SU-DHL-6 (cell line): ENCODE results near the gene VSTM5.

Experiments used
- H2AFZ ChIP-seq: fragments of 200-600 bp; sonication (generic); 2 replicates; pipeline ENCODE4 v1.6.1; 2014; ENCODE audit warnings: low read depth, mild to moderate bottlenecking, moderate library complexity, mixed read lengths, antibody characterized with exemption, low read length; ENCODE audit not compliant: severe bottlenecking
- H3F3A ChIP-seq: fragments of 200-600 bp; shearing (Covaris generic); 2 replicates; pipeline ENCODE4 v1.6.0; 2016; ENCODE audit warnings: antibody characterized with exemption, mild to moderate bottlenecking; ENCODE audit not compliant: insufficient read depth
- H3K27ac ChIP-seq: fragments of 200-600 bp; sonication (generic); 2 replicates; pipeline ENCODE4 v1.5.1; 2016; ENCODE audit warnings: low read depth, mild to moderate bottlenecking, low read length, moderate library complexity, mixed read lengths
- H3K27me3 ChIP-seq: fragments of 200-600 bp; sonication (generic), shearing (Covaris generic); 2 replicates; pipeline ENCODE4 v1.6.0; 2014; ENCODE audit warnings: mild to moderate bottlenecking, low read length
- H3K36me3 ChIP-seq: fragments of 200-600 bp; sonication (generic); 2 replicates; pipeline ENCODE4 v1.6.1; 2014; ENCODE audit warnings: mild to moderate bottlenecking, low read length, mixed read lengths
- H3K4me2 ChIP-seq: fragments of 300-600, 200-600 bp; shearing (Covaris generic), sonication (generic); 2 replicates; pipeline ENCODE4 v1.6.0; 2014; ENCODE audit warnings: low read length, low read depth, mild to moderate bottlenecking; ENCODE audit not compliant: poor library complexity, severe bottlenecking
- H3K4me3 ChIP-seq: fragments of 200-600 bp; sonication (generic); 2 replicates; pipeline ENCODE4 v1.5.1; 2014; ENCODE audit warnings: antibody characterized with exemption, low read length, mild to moderate bottlenecking, mixed read lengths; ENCODE audit not compliant: insufficient read depth, poor library complexity, severe bottlenecking
- H3K79me2 ChIP-seq: fragments of 200-600 bp; sonication (generic); 2 replicates; pipeline ENCODE4 v1.6.1; 2014; ENCODE audit warnings: mild to moderate bottlenecking, low read length, moderate library complexity; ENCODE audit not compliant: insufficient read depth
- H3K9ac ChIP-seq: fragments of 200-600 bp; sonication (generic); 2 replicates; pipeline ENCODE4 v1.7.0; 2014; ENCODE audit warnings: mild to moderate bottlenecking, low read length
- H3K9me2 ChIP-seq: fragments of 200-600 bp; sonication (generic); replicated peaks from 2 replicates; pipeline ENCODE4 v1.6.1; 2014; ENCODE audit warnings: low read length; ENCODE audit not compliant: insufficient read depth
- H3K9me3 ChIP-seq: fragments of 200-600 bp; sonication (generic); 2 replicates; pipeline ENCODE4 v1.6.1; 2014; ENCODE audit warnings: low read length, mixed read lengths; ENCODE audit not compliant: insufficient read depth
- H4K20me1 ChIP-seq: fragments of 200-600 bp; sonication (generic); 2 replicates; pipeline ENCODE4 v1.6.1; 2014; ENCODE audit warnings: low read depth, mild to moderate bottlenecking, antibody characterized with exemption, low read length, moderate library complexity, mixed read lengths
- EZH2phosphoT487 ChIP-seq: fragments of 200-600 bp; sonication (generic), shearing (Covaris generic); conservative IDR thresholded peaks from 2 replicates; pipeline ENCODE4 v1.6.1; 2018; ENCODE audit warnings: mild to moderate bottlenecking, antibody characterized with exemption, low read length, moderate library complexity, mixed read lengths
- TF ChIP-seq, protein P1 (sequence below): fragments of 200-600 bp; sonication (generic); IDR thresholded peaks from one replicate; pipeline ENCODE4 v1.5.1; 2017; ENCODE audit warnings: antibody characterized with exemption, mild to moderate bottlenecking, low read length, moderate library complexity; ENCODE audit not compliant: insufficient read depth, poor library complexity, severe bottlenecking

VSTM5 gene

DNA sequence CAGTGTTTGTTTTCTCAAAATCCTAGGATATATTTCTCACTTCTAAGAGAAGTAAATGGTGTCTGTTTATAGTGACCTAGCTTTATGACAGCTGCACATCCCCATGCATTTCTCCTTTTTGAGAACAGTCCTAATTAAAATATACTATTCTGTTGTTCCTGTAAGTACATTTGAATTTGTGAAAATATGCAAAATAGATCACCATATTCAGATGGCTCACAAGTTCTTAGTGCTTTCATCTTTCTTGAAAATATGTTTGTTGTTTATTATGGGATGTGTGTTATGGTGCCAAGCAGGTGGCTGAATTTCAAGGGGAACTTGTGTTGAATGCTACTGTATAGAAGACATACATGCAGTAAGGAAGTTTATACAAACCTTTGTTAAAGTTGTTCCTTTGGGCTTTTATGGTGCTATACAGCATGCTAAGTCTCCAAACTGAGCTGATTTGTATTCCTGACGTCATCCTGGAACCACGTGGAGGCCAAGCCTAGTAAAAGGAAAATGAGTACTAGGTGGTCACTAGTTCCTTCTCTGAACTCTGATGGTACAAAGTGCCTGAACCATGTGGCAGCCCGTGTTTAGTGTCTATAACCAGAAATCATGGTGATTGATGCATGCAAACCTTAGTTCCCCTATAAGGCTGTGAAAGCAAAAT, 7.8 kb upstream of the VSTM5 start:
- Histone ChIP-seq H3K27me3 (no peaks in the 10 kb centered on the region), H3F3A (no peaks in the 10 kb centered on the region), H3K9ac (no peak overlapping the region), H3K4me3 (no peak overlapping the region), H3K4me2 (no peak overlapping the region), H3K9me2 (no peaks in the 10 kb centered on the region), H4K20me1 (no peaks in the 10 kb centered on the region), H3K27ac (no peak overlapping the region), H3K79me2 (no peaks in the 10 kb centered on the region), H3K36me3 (no peaks in the 10 kb centered on the region), H3K9me3 (no peaks in the 10 kb centered on the region), H2AFZ (no peak overlapping the region)
- no peak for TF ChIP-seq EZH2phosphoT487
- TF ChIP-seq, protein P1, sequence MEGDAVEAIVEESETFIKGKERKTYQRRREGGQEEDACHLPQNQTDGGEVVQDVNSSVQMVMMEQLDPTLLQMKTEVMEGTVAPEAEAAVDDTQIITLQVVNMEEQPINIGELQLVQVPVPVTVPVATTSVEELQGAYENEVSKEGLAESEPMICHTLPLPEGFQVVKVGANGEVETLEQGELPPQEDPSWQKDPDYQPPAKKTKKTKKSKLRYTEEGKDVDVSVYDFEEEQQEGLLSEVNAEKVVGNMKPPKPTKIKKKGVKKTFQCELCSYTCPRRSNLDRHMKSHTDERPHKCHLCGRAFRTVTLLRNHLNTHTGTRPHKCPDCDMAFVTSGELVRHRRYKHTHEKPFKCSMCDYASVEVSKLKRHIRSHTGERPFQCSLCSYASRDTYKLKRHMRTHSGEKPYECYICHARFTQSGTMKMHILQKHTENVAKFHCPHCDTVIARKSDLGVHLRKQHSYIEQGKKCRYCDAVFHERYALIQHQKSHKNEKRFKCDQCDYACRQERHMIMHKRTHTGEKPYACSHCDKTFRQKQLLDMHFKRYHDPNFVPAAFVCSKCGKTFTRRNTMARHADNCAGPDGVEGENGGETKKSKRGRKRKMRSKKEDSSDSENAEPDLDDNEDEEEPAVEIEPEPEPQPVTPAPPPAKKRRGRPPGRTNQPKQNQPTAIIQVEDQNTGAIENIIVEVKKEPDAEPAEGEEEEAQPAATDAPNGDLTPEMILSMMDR = no peak

DNA sequence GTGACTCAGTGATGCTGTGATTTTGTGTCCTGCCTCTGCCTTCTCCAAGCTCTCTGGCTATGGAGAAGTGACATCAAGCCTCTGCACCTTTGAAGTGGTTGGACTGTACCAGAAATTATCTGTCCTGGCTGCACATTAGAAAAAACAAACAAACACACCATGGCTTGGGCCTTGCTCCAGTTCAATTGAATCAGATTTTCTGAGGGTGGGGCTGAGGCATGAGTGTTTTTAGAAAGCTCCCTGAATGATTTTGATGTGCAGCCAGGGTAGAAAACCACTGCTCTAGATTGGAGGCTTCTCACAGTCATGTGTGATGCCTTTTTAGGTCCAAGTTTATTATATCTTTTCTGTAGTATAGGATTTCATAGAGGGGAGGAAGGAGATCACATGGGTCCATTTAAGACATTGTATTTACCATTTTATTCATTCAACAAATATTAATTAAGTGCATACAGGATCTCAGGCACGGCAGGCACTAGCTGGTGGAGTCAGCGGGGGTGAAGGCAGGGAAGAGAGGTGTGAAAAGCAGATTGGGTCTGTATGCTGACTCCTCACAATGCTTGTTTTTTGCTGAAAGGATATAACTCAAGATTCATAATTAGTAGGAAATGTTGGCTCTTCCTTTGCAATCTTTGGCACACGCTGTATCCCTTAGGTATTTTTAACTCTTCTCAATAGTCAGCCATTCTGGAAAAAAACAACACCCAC, 7.1 kb upstream of the VSTM5 start:
- no peak for TF ChIP-seq EZH2phosphoT487
- TF ChIP-seq, protein P1 = no peak
- no peak overlapping the region for H3K4me2 ChIP-seq
- H3K9me2 ChIP-seq = no peaks in the 10 kb centered on the region
- no peaks in the 10 kb centered on the region for H3K27me3 ChIP-seq
- H3K36me3 ChIP-seq = no peaks in the 10 kb centered on the region
- no peak overlapping the region for H2AFZ ChIP-seq
- no peaks in the 10 kb centered on the region for H3K9me3 ChIP-seq
- H3K9ac ChIP-seq = no peak overlapping the region
- no peak overlapping the region for H3K4me3 ChIP-seq
- H3K79me2 ChIP-seq = no peaks in the 10 kb centered on the region
- no peaks in the 10 kb centered on the region for H3F3A ChIP-seq
- H3K27ac ChIP-seq = no peak overlapping the region
- no peaks in the 10 kb centered on the region for H4K20me1 ChIP-seq

DNA sequence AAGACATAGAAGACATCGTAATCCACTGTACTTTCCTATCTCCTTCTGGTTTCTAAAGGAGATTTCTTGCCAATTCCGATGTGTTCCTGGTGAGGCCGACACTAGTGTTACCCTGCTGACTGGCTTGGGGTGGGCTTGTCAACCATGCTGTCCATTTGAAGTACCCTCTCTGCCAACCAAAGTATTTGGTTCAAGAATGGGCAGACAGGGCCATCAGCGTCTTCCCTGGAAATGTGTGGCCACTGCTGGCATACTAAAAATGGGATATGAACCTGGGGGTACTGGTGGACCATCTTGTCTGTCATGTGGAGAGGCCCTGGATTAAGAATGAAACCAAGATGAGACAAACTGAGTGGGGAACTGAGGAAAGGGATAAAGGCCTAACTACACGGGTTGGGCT, 1.8 kb upstream of the VSTM5 start:
- Histone ChIP-seq H3K9me3 (no peaks in the 10 kb centered on the region), H3K9ac (no peak overlapping the region), H3K4me3 (no peak overlapping the region), H3K27ac (no peak overlapping the region), H3K36me3 (no peaks in the 10 kb centered on the region), H3F3A (no peaks in the 10 kb centered on the region), H3K4me2 (no peak overlapping the region), H3K79me2 (no peaks in the 10 kb centered on the region), H4K20me1 (no peaks in the 10 kb centered on the region), H3K9me2 (no peaks in the 10 kb centered on the region), H3K27me3 (no peaks in the 10 kb centered on the region), H2AFZ (no peak overlapping the region)
- no peak for TF ChIP-seq EZH2phosphoT487
- TF ChIP-seq, protein P1 = no peak
